GM06990 (cell line): ENCODE results near the gene TAS2R4.

Experiments used
- DNase-seq: peaks from one replicate; pipeline ENCODE4 v3.0.0-alpha.2; 2011; ENCODE audit not compliant: insufficient read length; ENCODE audit errors: extremely low read depth
- H3K27me3 ChIP-seq: replicated peaks from 2 replicates; pipeline ENCODE4 v1.6.0; 2011; ENCODE audit warnings: low read length; ENCODE audit not compliant: control insufficient read depth, insufficient read depth
- H3K36me3 ChIP-seq: 2 replicates; pipeline ENCODE4 v1.5.1; 2011; ENCODE audit warnings: low read length; ENCODE audit not compliant: control insufficient read depth, insufficient read depth
- H3K4me3 ChIP-seq: replicated peaks from 2 replicates; pipeline ENCODE4 v1.5.1; 2011; ENCODE audit warnings: low read depth, mild to moderate bottlenecking, control low read depth, low read length
- TF ChIP-seq, protein P1 (sequence below): IDR thresholded peaks from 2 replicates; pipeline ENCODE4 v1.5.1; 2011; ENCODE audit warnings: low read length, control low read depth, mild to moderate bottlenecking, inconsistent platforms; ENCODE audit not compliant: insufficient read depth, poor library complexity, severe bottlenecking

Gene TAS2R4, protein sequence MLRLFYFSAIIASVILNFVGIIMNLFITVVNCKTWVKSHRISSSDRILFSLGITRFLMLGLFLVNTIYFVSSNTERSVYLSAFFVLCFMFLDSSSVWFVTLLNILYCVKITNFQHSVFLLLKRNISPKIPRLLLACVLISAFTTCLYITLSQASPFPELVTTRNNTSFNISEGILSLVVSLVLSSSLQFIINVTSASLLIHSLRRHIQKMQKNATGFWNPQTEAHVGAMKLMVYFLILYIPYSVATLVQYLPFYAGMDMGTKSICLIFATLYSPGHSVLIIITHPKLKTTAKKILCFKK

DNA sequence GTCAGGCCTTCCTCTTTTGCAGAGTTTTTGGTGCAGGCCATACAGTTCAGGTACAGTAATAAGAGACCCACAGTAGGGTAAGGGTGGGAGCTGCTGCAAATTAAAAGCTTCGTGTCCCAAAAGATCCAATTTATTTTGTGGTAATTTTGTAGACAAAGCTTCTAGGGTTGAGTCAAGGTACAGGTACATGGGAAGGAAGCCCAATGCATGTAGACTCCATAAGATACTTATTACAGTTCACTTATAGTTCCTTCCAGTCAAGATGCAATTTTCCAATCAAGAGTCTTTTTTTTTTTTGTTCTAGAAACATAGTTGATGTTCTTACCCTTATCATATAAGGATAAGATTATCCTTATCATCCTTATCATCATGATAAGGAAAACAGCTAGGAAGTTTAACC is at the start of gene TAS2R4:
Gene TAS2R4 (plus strand): TSS at position 301 of the 400 bp plus-strand sequence. CDS start 1,815 bp downstream, outside the sequence.
- Histone ChIP-seq H3K4me3 (no peak within 1 kb of the TSS), H3K36me3 (peaks cover 5% of the 10 kb centered on the region), H3K27me3 (no peaks in the 10 kb centered on the region)
- TF ChIP-seq, protein P1, sequence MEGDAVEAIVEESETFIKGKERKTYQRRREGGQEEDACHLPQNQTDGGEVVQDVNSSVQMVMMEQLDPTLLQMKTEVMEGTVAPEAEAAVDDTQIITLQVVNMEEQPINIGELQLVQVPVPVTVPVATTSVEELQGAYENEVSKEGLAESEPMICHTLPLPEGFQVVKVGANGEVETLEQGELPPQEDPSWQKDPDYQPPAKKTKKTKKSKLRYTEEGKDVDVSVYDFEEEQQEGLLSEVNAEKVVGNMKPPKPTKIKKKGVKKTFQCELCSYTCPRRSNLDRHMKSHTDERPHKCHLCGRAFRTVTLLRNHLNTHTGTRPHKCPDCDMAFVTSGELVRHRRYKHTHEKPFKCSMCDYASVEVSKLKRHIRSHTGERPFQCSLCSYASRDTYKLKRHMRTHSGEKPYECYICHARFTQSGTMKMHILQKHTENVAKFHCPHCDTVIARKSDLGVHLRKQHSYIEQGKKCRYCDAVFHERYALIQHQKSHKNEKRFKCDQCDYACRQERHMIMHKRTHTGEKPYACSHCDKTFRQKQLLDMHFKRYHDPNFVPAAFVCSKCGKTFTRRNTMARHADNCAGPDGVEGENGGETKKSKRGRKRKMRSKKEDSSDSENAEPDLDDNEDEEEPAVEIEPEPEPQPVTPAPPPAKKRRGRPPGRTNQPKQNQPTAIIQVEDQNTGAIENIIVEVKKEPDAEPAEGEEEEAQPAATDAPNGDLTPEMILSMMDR, result no peak
- no peak for DNase-seq

DNA sequence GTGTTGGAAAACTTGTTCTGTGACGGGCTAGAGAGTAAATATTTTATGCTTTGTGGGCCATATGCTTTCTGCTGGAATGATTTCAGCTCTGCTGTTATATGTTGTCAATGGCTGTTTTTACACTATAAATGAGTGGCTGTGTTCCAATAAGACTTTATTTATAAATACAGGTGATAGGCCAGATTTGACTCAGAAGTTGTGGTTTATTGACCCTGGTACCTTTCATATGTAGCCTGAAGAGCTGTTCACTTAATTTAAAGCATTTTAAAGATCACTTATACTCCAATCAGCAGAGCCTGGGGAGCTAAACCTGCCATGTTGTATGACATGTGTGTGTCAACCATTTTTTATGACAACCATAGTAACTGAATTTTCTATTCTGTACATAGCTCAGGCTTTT is 47.5 kb upstream of the TAS2R4 start:
- no peak overlapping the region for H3K4me3 ChIP-seq
- TF ChIP-seq, protein P1, result no peak
- DNase-seq, result no peak
- H3K36me3 ChIP-seq, result no peaks in the 10 kb centered on the region
- H3K27me3 ChIP-seq, result no peaks in the 10 kb centered on the region

DNA sequence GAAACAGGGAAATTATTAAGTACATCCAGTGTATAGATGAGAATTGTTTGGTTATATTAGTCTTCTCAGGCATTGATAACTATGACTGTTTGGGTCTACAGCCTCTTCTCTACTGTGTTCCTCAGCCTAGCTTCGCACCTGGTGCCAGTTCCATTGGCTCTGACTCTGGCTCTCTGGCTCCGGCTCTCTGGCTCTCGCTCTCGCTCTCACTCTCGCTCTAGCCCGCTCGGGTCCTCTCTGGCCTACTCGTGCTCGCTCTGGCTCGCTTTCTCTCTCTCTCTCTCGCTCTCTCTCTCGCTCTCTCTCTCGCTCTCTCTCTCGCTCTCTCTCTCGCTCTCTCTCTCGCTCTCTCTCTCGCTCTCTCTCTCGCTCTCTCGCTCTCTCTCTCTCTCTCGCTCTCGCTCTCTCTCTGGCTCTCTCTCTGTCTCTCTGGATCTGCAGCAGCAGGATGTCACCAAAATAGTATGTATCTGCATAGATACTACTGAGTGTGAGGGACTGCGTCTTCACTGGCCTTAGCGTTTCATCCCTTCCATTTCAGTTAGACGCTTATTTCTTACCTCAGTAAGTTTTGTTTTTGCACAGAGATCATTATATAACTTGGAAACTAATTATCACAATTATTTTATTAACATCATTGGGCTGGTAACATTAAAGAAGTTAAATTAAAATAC is 44.9 kb upstream of the TAS2R4 start:
- TF ChIP-seq, protein P1, result no peak
- Histone ChIP-seq H3K36me3 (no peaks in the 10 kb centered on the region), H3K27me3 (no peaks in the 10 kb centered on the region), H3K4me3 (no peak overlapping the region)
- no peak for DNase-seq

DNA sequence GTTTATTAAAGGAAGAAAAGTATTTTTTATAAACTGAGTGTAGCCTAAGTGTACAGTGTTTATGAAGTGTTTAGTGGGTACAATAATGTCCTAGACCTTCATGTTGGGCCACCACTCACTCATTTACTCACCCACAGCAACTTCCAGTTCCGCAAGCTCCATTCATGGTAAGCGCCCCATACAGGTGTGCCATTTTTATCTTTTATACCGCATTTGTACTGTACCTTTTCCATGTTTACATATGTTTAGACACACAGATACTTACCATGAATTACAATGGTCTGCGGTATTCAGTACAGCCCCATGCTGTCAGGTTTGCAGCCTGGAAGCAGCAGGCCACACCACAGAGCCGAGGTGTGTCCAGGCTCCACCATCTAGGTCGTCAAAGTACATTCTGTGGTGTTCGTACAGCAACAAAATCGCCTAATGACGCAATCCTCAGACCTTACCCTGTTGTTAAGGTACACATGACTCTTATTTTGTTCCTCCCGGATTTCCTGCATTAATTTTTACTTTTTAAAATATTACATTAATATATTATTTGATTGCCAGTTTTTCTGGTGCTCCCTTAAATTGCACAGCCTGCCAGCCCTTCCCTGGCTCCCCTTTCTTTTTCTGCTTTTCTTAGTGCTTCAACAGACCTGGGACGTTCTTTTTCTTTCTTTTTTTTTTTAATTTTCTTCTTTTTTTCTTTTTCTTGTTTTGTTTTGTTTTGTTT is 39.2 kb upstream of the TAS2R4 start:
- no peaks in the 10 kb centered on the region for H3K27me3 ChIP-seq
- peak; percentile 13 for DNase-seq
- peak overlapping the region; percentile 96 for H3K4me3 ChIP-seq
- peaks cover 3% of the 10 kb centered on the region for H3K36me3 ChIP-seq
- TF ChIP-seq, protein P1, result no peak

DNA sequence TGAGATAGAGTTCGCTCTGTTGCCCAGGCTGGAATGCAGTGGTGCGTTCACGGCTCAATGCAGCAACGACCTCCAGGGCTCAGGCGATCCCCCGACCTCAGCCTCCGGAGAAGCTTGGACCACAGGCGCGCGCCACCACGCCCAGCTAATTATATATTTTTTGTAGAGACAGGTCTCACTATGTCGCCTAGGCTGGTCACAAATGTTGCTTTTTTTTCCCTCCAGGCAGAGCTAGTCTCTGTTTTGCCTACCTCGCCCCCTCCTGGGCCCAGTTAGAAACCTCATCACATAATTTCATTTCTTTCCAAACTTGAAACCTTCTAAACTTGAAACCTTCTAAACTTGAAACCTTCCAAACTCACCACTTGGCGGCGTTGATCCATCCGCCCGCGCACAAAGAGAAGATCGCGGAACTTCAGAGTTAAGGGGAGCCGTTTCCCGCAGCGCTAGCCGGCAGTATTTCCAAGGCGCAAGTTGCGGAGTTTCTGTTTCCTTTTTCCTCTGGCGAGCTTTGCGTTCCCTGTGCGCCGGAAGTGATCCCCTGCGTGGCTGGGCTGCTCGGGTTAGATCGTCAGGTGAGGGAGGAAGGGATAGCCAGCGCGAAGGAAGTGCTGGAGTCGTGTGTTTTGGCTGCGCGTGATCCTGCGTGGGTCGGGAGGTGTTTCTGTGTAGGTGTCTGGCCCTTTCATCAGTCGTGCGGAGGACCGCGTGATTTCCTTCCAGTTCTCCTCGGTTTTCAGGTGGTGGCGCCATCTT is 38.5 kb upstream of the TAS2R4 start, which contains the start of gene SSBP1:
Gene SSBP1 (plus strand): TSS at position 523 of the 756 bp plus-strand sequence. CDS start 809 bp downstream, outside the sequence.
- Histone ChIP-seq H3K36me3 (peaks cover 4% of the 10 kb centered on the region), H3K27me3 (no peaks in the 10 kb centered on the region), H3K4me3 (peak within 1 kb of the TSS; percentile 96)
- TF ChIP-seq, protein P1, result peak; percentile 96
- DNase-seq, result peak; percentile 92
